HG02938 (cell line): ENCODE results near the gene DENR.
"Not testable (repeated sequence)": the region's sequence is repeated elsewhere in the genome, so short reads cannot be mapped to it uniquely, and the experiment has no call there.

Source experiments
- ATAC-seq: cut with Tn5 transposase; IDR thresholded peaks from one replicate; pipeline ENCODE4 v1.9.1; 2021; ENCODE audit warnings: mild to moderate bottlenecking, moderate library complexity; ENCODE audit not compliant: unreplicated experiment

DENR gene, protein sequence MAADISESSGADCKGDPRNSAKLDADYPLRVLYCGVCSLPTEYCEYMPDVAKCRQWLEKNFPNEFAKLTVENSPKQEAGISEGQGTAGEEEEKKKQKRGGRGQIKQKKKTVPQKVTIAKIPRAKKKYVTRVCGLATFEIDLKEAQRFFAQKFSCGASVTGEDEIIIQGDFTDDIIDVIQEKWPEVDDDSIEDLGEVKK

DNA sequence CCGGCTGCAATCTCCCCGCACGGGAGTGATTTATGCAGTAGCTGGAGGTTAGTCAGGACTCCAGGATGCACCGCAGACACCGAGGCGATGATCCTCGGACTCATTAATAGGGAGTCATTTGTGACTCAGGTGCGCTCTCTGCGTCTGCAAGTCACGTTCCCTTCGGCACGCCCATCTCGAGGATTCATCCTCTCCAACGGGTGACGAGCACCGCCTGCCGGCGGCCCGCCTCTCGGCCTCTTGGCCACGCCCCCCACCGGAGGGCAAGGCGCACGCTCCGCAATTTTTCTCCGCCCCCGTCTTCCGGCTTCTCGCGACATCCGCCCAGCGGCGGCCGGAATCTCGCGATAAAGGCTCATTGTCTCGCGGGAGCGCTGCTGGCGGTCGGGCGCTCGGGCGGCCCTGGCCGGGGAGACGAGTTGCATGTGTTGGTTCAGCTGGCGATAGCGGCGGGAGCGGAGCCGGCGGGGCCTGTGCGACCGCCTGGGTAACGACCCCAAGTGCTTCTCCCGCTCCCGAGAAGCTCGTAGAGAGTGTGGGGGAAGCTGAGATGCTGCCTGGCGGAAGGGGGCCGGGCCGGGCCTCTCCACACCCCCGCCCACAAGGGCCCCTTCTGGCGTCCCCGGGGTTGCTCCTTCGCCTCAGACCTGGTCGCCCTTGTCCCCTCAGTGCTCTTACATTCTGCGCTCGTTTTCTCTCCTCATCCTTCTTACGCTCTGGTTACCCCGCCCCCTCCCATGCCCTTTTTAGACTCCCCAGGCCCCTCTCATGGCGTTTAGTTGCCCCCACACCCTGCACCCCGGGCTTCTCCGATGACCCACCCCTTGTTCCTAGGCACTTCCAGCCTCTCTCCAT is at the start of gene DENR:
Gene DENR, plus strand, starts transcription at position 361 of the 855 bp plus-strand sequence. CDS start 878 bp downstream, outside the sequence.
- peak; percentile 92 for ATAC-seq

DNA sequence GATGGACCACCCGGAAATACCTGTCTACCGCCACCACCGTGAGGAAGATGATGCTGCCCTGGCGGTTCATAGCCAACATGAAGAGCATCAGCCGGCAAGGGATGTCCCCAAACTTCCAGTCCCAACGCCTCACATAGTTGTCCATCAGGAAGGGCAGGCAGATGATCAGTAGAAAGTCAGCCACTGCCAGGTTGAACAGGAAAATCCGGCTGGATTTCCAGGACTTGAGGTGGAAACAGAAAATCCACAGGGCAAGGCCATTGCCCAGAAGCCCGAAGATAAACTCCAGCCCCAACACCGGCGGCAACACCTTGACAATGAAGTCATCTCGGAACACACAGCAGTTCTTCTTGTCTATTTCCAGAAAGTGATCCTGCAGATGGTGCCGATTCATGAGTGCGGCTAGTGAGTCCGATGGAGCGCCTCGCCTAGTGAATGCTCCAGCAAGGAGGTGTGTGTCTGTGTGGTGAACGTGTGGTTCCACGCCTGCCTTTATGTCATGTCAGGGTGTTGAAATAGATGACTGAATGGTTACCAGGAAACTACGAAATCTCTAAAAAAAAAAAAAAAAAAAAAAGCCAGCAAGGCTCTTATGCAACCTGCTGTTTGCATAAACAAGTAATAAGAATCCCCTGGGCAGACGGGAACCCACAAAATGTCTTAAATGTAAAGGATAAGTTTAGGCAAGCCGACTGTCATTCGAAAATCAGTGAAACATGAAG is 49.6 kb upstream of the DENR start, which contains the start of gene HCAR2:
Gene HCAR2, minus strand, starts transcription at position 468 of the 722 bp plus-strand sequence. Its CDS starts 74 bp downstream, at position 394.
- ATAC-seq = not testable (repeated sequence)

GRCh38 chr12:122703841-122704240 is 48.8 kb upstream of the DENR start:
- not testable (repeated sequence) for ATAC-seq

DNA sequence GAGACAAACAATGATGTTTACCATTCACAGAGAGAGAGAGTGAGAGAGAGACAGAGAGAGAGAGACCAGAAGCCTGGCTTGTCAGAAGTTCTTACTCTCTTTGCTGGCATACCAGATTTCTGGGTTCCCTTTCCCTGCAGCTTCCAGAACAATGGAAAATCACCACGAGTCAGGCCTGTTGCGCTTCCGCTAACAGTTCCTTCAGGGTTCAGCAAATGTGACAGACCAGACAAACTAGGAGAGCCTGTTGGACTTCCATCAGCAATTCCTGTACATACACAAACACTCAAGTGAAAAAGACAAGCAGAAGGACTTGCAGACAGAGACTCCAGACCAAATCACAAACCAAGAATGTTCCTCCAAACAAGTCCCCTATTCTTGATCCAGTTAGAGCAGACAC is 43.3 kb upstream of the DENR start:
- ATAC-seq = not testable (repeated sequence)

GRCh38 chr12:122710341-122710740 is 42.3 kb upstream of the DENR start:
- ATAC-seq = not testable (repeated sequence)

DNA sequence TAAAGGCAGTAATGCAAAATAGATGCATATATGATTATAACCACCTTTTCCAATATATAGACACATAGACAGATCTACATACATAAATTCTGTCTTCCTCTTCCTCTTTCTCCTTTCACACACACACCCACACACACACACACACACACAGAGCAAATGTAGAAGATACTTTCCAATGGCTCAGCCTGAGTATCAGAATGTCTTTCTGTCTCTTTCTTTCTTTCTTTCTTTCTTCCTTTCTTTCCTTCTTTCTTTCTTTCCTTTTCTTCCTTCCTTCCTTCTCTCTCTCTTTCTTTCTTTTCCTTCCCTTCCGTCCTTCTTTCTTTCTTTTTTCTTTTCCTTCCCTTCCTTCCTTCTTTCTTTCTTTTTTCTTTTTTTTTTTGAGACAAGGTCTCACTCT is 41.4 kb upstream of the DENR start:
- not testable (repeated sequence) for ATAC-seq

GRCh38 chr12:122713491-122714188 is 39.0 kb upstream of the DENR start:
- ATAC-seq = not testable (repeated sequence)

GRCh38 chr12:122715211-122715610 is 37.4 kb upstream of the DENR start:
- ATAC-seq = not testable (repeated sequence)

GRCh38 chr12:122716658-122717057 is 36.0 kb upstream of the DENR start, which contains the start of gene HCAR3:
Gene HCAR3, minus strand, starts transcription at chr12:122716811. Its CDS starts 74 bp downstream, at chr12:122716737.
- not testable (repeated sequence) for ATAC-seq

- ATAC-seq = no peak
These were observed 31.5 kb upstream of the DENR start for GRCh38 chr12:122721057-122721545.

DNA sequence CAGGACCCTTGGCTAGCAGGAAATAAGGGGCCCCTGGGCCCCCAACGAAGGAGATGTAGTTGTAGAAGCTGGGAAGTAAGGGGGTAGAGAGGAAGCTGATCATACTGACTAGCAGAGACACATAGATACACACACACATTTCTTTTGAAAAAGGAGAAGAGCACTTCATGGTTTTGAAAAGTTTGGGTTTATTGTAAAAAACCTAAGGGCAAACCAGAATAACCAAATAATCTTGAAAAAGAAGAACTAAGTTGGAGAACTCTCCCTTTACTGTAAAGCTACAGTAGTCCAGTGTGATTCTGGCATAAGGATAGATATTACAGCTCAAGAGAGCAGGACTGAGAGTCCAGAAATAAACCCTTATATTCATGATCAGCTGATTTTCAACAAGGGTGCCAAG is 30.2 kb upstream of the DENR start:
- ATAC-seq = no peak

- ATAC-seq = no peak
These were observed 27.9 kb upstream of the DENR start for GRCh38 chr12:122724641-122725243.

DNA sequence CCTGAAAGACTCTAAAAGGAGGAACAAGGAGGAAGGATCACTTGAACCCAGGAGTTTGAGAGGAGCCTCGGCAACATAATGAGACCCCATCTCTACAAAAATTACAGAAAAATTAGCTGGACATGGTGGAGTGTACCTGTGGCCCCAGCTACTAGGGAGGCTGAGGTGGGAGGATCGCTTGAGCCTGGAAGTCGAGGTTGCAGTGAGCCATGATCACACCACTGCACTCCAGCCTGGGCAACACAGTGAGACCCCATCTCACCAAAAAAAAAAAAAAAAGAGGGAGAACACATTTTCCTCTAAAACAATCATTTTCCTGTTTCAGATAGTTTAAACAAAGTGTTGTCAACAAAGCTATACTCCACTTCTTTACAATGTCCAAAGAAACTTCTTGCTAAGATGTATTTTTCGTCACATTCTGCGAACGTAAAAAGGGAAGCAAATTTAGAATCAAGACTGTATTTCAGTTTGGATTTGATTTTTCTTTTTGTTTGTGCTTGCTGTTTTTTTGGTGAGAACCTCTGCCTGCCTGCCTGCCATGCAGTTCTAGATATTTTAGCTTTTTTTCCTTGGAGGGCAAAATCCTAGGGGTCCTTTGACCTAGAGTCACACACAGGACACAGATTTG is 27.1 kb upstream of the DENR start:
- no peak for ATAC-seq

DNA sequence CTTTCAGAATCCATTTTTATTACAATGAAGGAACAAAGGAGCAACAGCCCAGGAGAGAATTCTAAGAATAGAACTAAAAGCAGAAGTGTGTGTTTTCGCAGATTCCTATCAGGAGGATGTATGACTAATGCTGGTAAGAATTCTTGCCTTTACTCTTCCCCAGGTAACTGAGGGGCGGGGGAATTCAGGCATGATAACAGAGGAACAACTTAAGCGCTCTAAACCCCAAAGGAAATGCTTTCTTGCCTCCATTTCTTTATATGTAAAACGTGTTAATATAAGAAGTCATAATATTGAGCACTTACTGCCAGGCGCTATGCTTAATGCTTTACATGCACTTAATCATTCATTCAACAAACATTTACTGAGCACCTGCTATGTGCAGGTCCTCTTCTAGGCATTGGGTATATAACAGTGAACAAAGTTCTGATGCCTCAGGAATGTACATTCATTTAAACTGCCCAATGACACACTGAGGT is 26.5 kb upstream of the DENR start:
- ATAC-seq = no peak

DNA sequence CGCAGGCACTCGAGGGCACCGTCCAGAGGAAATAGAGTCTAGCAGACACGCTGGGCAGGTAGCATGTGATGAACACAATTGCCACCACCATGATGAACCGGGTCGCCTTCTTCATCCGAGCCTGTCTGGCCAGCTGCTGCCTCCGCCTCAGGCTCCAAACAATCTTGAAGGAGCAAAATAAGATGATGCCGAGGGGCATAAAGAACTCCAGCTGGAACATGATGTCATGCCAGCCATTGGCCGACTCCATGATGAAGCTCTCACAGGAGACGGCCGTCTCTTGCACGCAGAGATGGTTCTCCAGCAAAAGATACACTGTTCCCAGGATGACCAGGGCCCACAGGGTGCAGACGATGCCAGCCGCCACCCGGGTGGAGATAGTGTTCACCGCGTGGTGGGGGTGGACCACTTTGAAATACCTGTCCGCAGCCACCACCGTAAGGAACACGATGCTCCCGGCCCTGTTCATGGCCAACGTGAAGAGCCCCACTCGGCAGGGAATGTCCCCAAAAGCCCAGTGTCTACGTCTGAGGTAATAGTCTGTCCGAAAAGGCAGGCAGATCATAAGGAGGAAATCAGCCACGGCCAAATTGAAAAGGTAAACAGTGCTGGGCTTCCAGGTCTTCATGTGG is 22.9 kb upstream of the DENR start:
- no peak for ATAC-seq

DNA sequence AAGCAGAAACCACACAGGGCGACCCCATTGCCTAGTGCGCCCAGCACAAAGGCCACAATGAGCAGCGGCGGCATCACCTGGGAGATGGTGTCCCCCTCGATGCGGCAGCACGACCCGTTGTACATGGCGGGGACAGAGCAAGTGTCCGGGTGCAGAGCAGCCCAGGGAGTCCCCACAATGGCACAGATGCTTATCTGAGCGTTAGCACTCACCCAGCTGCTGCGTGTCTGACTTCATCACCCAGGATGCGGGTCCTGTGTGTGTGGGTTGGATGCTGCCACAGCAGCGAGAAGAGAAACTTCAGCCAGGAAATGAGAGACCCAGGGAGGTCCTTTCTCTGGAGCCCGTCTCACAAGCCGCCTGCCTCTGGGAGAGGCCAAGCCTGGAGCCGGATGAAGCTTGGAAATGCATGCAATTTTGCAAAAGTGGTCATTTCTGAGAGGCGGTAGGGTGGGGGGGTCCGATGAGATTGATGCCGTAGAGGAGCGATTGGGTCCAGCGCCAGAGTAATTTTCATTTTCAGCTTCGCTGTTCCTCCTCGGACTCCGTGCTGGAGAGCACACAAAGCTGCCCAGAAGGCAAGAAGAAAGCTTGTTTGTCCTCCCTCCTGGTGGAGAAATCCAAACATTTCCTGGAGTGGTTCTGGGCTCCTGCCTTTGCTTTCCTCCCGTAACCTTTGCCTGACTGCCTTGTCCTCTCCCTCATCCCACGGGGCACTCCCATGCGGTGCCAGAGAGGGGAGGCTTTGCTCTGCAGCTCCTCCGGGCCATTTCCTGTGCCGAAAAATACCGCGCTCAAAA is 22.2 kb upstream of the DENR start, which contains the start of gene HCAR1:
Gene HCAR1, minus strand, starts transcription at position 630 of the 800 bp plus-strand sequence. Its CDS starts 505 bp downstream, at position 125.
- no peak for ATAC-seq

GRCh38 chr12:122732170-122732569 is 20.5 kb upstream of the DENR start:
- ATAC-seq = no peak

GRCh38 chr12:122732611-122733010 is 20.0 kb upstream of the DENR start:
- ATAC-seq = no peak
